Endothelial cell of umbilical vein (primary cell): Measurements from ENCODE around the gene EFNA5. TPM values are rescaled to one million over a fixed set of nuclear protein-coding genes. Genes with fewer than 3 reads are reported as not detected.
A peak's percentile ranks its signal among the peaks of the same experiment; 100 is the strongest.

Experiments
- BruUV-seq: library from RNA; stranded (reverse); fragments of 400-500 nt; replicated peaks from 2 replicates; lab custom pipeline; 2021; lab: Mats Ljungman, UMichigan
- CTCF ChIA-PET: fragments of 300-600, 350-600 bp; sonication (Branson Sonifier 250); formaldehyde crosslinking; loops from one replicate; lab custom pipeline; 2021; ENCODE audit warnings: antibody characterized with exemption, inconsistent platforms; lab: Charles Lee
- POLR2A ChIA-PET: fragments of 300-600, 350-600 bp; sonication (Branson Sonifier 250); formaldehyde crosslinking; loops from one replicate; lab custom pipeline; 2021; ENCODE audit warnings: antibody characterized with exemption, inconsistent platforms; lab: Charles Lee
- DNase-seq: peaks from one replicate; pipeline ENCODE4 v3.0.0-alpha.2; 2011; ENCODE audit warnings: low read depth, low spot score
- FAIRE-seq: peaks from 2 replicates; lab custom pipeline; 2011; peaks lifted over from hg19 to GRCh38; lab: Jason Lieb, UNC
- H2AFZ ChIP-seq: 2 replicates; pipeline ENCODE4 v1.6.0; 2012; ENCODE audit warnings: low read depth, low read length, control low read depth, inconsistent platforms
- H3K27ac ChIP-seq: 2 replicates; pipeline ENCODE4 v1.5.1; 2011; ENCODE audit warnings: low read depth, mild to moderate bottlenecking, control low read depth, low read length, moderate library complexity; ENCODE audit not compliant: insufficient read depth
- H3K27me3 ChIP-seq, 2 experiments: 2 replicates each; pipeline versions ENCODE4 v1.6.0 to v1.6.1; 2011; ENCODE audit warnings: low read length in 2 of 2, mixed read lengths in 1 of 2; ENCODE audit not compliant: control insufficient read depth in 2 of 2, insufficient read depth in 2 of 2
- H3K36me3 ChIP-seq, 2 experiments: 2 replicates in 1 of 2; 3 replicates in 1 of 2; pipeline ENCODE4 v1.5.1; 2011; ENCODE audit warnings: low read length in 2 of 2, mild to moderate bottlenecking in 1 of 2, moderate library complexity in 1 of 2; ENCODE audit not compliant: control insufficient read depth in 2 of 2, insufficient read depth in 2 of 2; ENCODE audit errors: extremely low read depth in 1 of 2
- H3K4me1 ChIP-seq: 3 replicates; pipeline ENCODE4 v1.5.1; 2011; ENCODE audit warnings: mild to moderate bottlenecking, low read length; ENCODE audit not compliant: control insufficient read depth, insufficient read depth; ENCODE audit errors: extremely low read depth
- H3K4me2 ChIP-seq: 2 replicates; pipeline ENCODE4 v1.6.1; 2011; ENCODE audit warnings: low read length, control low read depth, mixed read lengths; ENCODE audit not compliant: insufficient read depth
- H3K4me3 ChIP-seq, 3 experiments: fragments of 200-600 bp in 1 of 3; sonication (generic), shearing (Covaris generic) in 1 of 3; replicated peaks in 1 of 3; 2 replicates each; pipeline ENCODE4 v1.5.1; 2011 to 2016; ENCODE audit warnings: control low read depth in 3 of 3, low read length in 3 of 3, mild to moderate bottlenecking in 2 of 3, inconsistent platforms in 1 of 3, low read depth in 1 of 3, moderate library complexity in 1 of 3; ENCODE audit not compliant: insufficient read depth in 1 of 3
- H3K79me2 ChIP-seq: 2 replicates; pipeline ENCODE4 v1.6.0; 2012; ENCODE audit warnings: low read length, inconsistent platforms; ENCODE audit not compliant: control insufficient read depth, insufficient read depth
- H3K9ac ChIP-seq: replicated peaks from 2 replicates; pipeline ENCODE3; 2011; ENCODE audit warnings: low read length, control low read depth; ENCODE audit not compliant: insufficient read depth; ENCODE audit errors: extremely low read depth
- H3K9me1 ChIP-seq: replicated peaks from 3 replicates; pipeline ENCODE4 v1.6.0; 2011; ENCODE audit warnings: mild to moderate bottlenecking, low read length; ENCODE audit not compliant: control insufficient read depth, insufficient read depth; ENCODE audit errors: extremely low read depth
- H3K9me3 ChIP-seq: replicated peaks from 2 replicates; pipeline ENCODE4 v1.5.1; 2012; ENCODE audit warnings: low read length, inconsistent platforms; ENCODE audit not compliant: control insufficient read depth, insufficient read depth
- H4K20me1 ChIP-seq: replicated peaks from 2 replicates; pipeline ENCODE3; 2011; ENCODE audit warnings: mild to moderate bottlenecking, low read length; ENCODE audit not compliant: control insufficient read depth, insufficient read depth; ENCODE audit errors: extremely low read depth
- CTCF ChIP-seq, 2 donors: IDR thresholded peaks; 1 replicate in 1 of 2; 2 replicates in 1 of 2; pipeline ENCODE4 v1.5.1; 2011; ENCODE audit warnings: low read length in 2 of 2, mild to moderate bottlenecking in 2 of 2, moderate library complexity in 2 of 2, control low read depth in 1 of 2, inconsistent platforms in 1 of 2, low read depth in 1 of 2; ENCODE audit not compliant: insufficient read depth in 1 of 2; ENCODE audit errors: extremely low read depth in 1 of 2
- EZH2 ChIP-seq: IDR thresholded peaks from 2 replicates; pipeline ENCODE4 v1.6.1; 2012; ENCODE audit warnings: borderline replicate concordance, low read depth, mild to moderate bottlenecking, moderate library complexity, low read length, inconsistent platforms; ENCODE audit not compliant: severe bottlenecking
- FOS ChIP-seq: IDR thresholded peaks from 2 replicates; pipeline ENCODE4 v1.6.1; 2011; ENCODE audit warnings: mild to moderate bottlenecking, low read length, moderate library complexity, borderline replicate concordance; ENCODE audit not compliant: insufficient read depth
- GATA2 ChIP-seq: IDR thresholded peaks from 2 replicates; pipeline ENCODE4 v1.7.0; 2011; ENCODE audit warnings: low read depth, mild to moderate bottlenecking, moderate library complexity, mixed read lengths, low read length; ENCODE audit not compliant: insufficient read length, insufficient read depth
- JUN ChIP-seq: IDR thresholded peaks from 2 replicates; pipeline ENCODE4 v1.6.1; 2011; ENCODE audit warnings: borderline replicate concordance, low read depth; ENCODE audit not compliant: insufficient read length, insufficient read depth
- MAX ChIP-seq: IDR thresholded peaks from 2 replicates; pipeline ENCODE4 v1.6.1; 2011; ENCODE audit not compliant: insufficient read depth, insufficient read length
- MYC ChIP-seq: IDR thresholded peaks from one replicate; pipeline ENCODE4 v1.6.1; 2011; ENCODE audit warnings: mild to moderate bottlenecking, low read depth, low read length
- POLR2A ChIP-seq: IDR thresholded peaks from 2 replicates; pipeline ENCODE4 v1.6.1; 2012; ENCODE audit warnings: low read depth, mild to moderate bottlenecking, control low read depth, low read length
- POLR2AphosphoS5 ChIP-seq: IDR thresholded peaks from 2 replicates; pipeline ENCODE4 v1.6.1; 2012; ENCODE audit warnings: low read depth, mild to moderate bottlenecking, control low read depth, low read length, moderate library complexity; ENCODE audit not compliant: insufficient read depth
- dilution Hi-C: fragments of 300-500 bp; cut with MboI; formaldehyde crosslinking; loops from one replicate; pipeline ENCODE4 v1.15.0; 2019; ENCODE audit warnings: low sequenced_read_pairs; ENCODE audit not compliant: extremely low pct_ligation_motif_present
- intact Hi-C: fragments of 100-400 bp; cut with micrococcal nuclease; formaldehyde crosslinking; loops from one replicate; pipeline ENCODE4 v1.10.0; 2022
- polyA plus RNA-seq, 4 experiments: library from polyadenylated mRNA; depleted of rRNA in 3 of 4; stranded (reverse) in 3 of 4; unstranded in 1 of 4; fragments of >200 nt; gene quantifications; 2 replicates each; pipeline versions ENCODE4 v1.2.1 to v1.2.3, GENCODE V29; 2011 to 2012; ENCODE audit warnings: missing spikeins in 1 of 4
- total RNA-seq: library from RNA; stranded (reverse); gene quantifications from 2 replicates; pipeline ENCODE4 v1.2.3, GENCODE V29; 2021

EFNA5 gene
- total and polyA plus RNA-seq, 2 donors (not counting 3 experiments of a cell fraction or from before 2014, with no cell fraction given): 13.6 to 22.1 TPM

GRCh38 chr5:107372723-107373450 is 297.9 kb downstream of the EFNA5 start:
- Histone ChIP-seq H3K4me2 (no peak overlapping the region), H3K4me3 (no peak overlapping the region), H4K20me1 (no peaks in the 10 kb centered on the region), H3K27me3 (no peaks in the 10 kb centered on the region), H3K27ac (no peak overlapping the region), H3K79me2 (no peaks in the 10 kb centered on the region), H3K9ac (no peak overlapping the region), H3K36me3 (no peaks in the 10 kb centered on the region), H2AFZ (no peak overlapping the region), H3K9me3 (no peaks in the 10 kb centered on the region), H3K9me1 (no peaks in the 10 kb centered on the region), H3K4me1 (no peaks in the 10 kb centered on the region)
- intact Hi-C loops: no loop called here
- FAIRE-seq: peak; percentile 38
- ChIA-PET POLR2A (no interaction called here), CTCF (interaction anchor here (0.5 to 1.0 kb wide), 4 partner anchors 46 to 199 kb away, joined by 3 to 4 read pairs (median 4); no protein-coding TSS in a partner anchor)
- no TSS peak for BruUV-seq
- peak; percentile 48 for DNase-seq
- no peak for TF ChIP-seq MYC
- no peak for TF ChIP-seq GATA2
- no peak for TF ChIP-seq JUN
- TF ChIP-seq POLR2AphosphoS5: no peak
- TF ChIP-seq FOS: no peak
- TF ChIP-seq EZH2: no peak
- TF ChIP-seq MAX: no peak
- no peak for TF ChIP-seq POLR2A
- TF ChIP-seq CTCF (IDR thresholded peaks at IDR 0.05; ENCODE audit: extremely low read depth in 1 of 2, insufficient read depth in 1 of 2, low read depth in 1 of 2, low read length in 2 of 2): no peak
- dilution Hi-C loops: no loop called here
